IMR-90 (cell line): ENCODE measurements around the gene SMARCA2.

ENCODE experiments used
- MXI1 ChIP-seq: IDR thresholded peaks from 2 replicates; pipeline ENCODE4 v1.6.1; 2012; ENCODE audit warnings: low read depth, mild to moderate bottlenecking, low read length, moderate library complexity, borderline replicate concordance
- POLR2A ChIP-seq: IDR thresholded peaks from 2 replicates; pipeline ENCODE4 v1.6.1; 2012; ENCODE audit warnings: mild to moderate bottlenecking, low read depth, low read length

DNA sequence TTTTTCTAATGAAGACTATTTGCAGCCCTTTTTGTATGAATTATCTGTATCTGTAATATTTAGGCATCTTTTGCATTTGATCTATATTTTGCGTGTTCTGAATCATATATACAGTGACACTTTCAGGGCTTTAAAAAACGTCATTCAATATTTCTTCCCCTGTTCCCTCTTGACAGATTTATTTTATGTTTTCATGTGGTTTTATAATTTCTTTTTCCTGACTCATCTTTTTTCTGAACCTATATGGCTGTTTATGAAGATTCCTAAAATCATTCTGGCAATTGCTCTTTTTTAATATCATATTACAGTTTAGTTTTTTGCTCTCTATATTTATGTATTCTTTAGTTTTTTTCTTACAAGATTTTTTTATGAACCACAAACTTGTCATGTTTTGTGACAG is 67.6 kb downstream of the SMARCA2 start:
- no peak for TF ChIP-seq POLR2A
- no peak for TF ChIP-seq MXI1
